HG03457 (cell line): Measurements from ENCODE around the gene GLOD5.
A peak's percentile ranks its signal among the peaks of the same experiment; 100 is the strongest.

Experiments used
- ATAC-seq: cut with Tn5 transposase; IDR thresholded peaks from one replicate; pipeline ENCODE4 v1.9.1; 2021; ENCODE audit warnings: moderate number of reproducible peaks; ENCODE audit not compliant: unreplicated experiment

GLOD5 gene

DNA sequence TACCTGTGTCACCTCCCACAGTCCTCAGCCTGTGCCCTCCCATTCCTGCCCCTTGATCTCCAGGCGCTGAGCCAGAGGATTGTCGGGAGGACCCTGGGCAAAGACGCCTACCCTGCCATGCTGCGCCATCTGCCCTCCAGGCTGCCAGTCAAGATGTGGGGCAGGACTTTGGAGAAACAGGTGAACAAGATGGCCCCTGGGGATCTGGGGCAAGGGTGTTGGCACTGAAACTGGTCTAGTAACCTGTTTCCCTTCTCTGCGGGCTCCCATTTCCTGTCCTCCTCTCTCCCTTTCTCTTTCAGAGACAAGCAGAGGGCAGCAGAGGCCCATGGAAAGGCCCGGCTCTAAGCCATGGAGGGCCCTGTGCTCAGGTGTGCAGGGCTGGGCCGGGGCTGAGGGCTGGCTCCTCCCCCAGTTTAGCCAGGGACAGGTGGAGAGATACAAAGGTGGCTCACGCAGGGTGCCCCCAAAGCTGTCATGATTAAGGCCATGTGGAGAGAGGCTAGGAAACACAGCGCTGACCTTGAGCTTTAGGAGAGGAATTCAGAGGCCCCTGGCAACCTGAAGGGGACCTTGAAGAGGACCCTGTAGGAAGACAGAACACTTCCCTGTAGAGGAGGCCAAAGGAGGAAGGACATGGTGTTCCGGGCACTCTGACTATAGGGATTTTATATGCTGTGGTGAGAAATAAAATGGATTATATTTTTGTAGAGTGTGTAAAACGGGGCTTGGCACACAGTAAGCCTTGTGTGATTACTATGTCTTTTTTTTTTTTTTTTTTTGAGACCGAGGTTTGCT is at the start of gene GLOD5:
TSS of gene GLOD5 (plus strand) at position 74 of the 798 bp plus-strand sequence. CDS start at position 118, 44 bp downstream.
- no peak for ATAC-seq

DNA sequence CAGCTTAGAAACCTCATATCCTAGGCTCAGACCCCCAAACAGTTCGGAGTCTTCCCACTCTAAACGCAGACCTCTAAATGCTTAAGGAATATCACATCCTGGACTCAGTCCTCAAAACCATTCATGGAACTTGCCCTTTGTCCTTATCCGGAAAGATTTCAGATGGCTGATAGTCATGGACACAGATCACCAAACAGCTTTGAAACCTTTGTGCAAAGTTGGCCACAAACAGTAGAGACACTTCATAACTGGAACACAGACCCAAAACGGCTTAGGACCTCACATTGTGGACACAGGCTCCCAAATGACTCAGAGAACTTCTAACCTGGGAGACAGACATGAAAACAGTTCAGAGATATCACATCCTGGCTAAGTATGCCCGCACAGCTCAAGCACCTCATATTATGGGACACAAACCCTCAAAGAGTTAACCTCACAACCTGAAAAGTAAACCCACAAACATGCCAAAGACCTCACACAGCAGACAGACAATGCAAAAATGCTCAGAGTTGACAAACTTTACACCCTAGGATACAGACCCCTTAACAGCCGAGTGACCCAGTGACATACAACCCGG is 49.5 kb upstream of the GLOD5 start:
- no peak for ATAC-seq

DNA sequence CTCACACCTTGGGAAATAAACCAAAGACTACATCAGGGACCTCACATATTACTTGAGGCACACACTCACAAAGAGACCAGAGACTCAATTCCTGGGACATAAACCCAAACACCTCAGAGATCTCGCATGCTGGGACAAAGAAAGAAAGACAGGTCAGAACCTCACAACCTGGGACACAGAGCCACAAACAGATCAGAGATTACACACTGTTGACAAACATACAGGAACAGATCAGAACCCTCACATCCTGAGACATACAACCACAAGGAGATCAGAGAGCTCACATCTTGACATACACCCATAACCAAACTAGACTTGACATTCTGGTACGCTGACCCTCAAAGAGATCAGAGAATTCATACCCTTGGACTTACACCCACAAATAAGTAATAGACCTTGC is 47.7 kb upstream of the GLOD5 start:
- no peak for ATAC-seq

DNA sequence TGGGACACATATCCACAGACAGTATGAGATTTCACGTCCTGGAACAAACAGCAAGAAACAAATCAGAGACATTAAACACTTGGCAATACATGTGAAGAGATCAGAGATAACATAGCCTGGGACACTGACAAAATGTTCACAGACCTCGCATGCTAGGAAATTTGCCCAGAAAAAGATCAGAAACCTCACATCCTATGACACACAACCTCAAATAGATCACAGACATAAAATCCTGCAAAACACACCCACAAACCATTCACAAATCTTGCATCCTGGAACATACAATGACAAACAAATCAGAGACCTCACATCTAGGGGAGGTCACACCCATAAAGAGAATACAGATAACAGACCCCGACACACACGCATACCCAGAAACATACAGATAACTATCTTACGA is 47.0 kb upstream of the GLOD5 start:
- no peak for ATAC-seq

DNA sequence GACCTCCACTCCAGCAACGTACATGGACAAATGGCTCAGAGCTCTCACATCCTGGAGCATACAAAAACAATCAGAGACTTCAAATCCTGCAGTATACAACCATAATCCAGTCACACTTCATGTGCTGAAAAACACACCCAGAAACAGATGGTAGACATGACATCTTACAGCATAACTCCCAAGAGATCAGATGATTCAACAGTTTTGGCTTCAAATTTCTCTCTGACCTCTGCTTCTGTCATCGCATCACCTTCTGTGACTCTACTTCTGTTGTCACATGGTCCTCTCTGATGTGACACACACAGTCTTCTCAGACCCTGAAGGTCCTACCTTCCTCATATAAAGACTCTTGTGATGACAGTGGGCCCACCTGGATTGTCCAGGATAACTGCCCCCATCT is 46.5 kb upstream of the GLOD5 start:
- ATAC-seq, result no peak

DNA sequence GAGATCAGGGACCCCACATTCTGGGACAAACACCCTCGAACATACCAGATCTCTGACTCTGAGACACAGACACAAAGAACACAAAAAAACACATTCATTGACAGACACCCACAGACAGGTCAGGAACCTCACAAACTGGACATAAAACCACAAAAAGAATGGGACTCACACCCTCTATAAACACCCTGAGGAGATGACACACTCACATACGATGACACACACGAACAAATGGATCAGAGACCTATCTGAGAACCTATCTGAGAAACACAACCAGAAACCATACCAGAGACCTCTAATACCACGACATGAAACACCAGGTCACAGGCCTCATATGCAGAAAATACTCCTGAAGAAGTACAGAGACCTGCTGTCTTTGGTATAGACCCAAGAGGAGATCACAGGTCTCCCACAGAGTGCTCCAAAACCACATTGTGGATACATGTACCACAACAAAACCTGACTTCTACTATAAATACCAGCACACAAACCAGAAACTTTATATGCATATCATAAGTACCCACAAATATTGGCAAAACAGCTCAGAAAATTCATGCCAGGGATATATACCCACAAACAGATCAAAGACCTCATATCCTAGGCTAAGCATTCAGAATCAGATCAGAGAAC is 45.6 kb upstream of the GLOD5 start:
- ATAC-seq, result no peak

DNA sequence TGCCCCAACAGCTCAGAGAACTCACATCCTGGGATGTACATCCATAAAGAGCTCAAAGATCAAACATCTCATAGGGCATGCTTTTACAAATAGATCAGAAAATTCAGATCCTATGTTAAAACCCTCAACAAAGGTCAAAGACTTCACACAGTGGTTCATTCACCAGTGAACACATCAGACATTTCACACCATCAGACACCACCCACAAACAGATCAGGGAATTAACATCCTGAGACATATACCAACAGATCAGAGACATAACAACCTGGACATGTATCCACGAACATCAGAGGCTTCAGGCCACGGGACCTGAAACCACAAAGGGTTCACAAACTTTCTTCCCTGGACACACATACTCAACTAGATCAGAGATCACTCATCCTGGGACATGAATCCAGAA is 41.6 kb upstream of the GLOD5 start:
- no peak for ATAC-seq

DNA sequence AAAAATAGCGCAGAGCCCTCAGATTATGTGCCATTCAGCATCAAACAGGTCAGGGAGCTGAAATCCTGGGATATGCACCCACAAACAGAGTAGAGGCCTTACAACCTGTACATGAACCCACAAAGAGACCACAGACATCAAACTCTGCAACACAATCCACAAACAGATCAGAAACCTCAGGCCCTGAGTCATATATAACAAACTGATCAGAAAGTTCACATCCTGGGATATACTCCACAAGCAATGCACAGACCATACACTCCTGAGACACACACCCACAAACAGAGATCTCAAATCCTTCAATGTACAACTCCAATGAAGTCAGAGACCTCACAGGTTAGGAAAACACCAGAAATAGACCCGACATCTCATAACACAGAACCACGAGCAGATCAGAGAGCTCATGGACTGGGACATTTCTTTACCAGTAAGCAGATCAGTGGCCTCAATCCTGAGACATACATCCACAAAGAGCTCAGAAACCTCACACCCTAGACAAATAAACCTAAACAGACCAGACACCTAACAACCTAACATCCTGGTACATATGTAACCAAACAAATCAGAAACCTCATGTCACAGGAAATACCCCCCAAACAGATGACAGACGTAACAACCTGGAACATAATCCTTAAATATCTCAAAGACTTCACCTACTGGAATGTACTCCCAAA is 40.8 kb upstream of the GLOD5 start:
- ATAC-seq, result no peak

DNA sequence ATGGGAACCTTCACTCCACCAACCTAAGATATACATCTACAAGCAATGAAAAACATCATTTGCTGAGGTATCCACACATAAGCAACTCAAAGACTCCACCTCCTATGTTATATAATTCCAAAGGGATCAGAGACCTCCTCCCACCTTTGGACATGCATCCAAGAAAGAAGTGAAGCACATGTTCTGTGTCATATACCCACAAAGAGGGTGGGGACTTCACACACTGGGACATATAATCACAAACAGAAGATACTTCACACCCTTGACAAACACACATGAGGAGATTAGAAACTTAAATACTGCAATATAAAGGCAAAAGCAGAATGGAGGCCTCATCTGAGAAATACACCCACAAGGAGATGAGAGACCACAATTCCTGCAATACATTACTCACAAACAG is 39.6 kb upstream of the GLOD5 start:
- no peak for ATAC-seq

DNA sequence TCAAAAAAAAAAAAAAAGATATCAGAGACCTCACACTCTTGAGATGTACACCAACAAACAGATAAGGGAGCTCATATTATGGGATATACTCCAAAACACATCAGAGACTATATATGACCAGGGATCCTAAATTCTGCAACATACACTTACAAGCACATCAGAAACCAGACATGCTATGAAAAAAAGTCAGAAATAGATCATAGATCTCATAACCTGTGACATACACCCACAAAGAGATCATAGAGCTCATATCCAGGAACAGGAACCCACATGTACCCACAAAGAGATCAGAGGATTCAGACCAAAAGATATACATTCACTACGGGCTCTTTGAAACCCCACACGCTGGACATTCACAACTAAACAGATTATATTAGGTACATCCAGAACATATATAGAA is 35.0 kb upstream of the GLOD5 start:
- no peak for ATAC-seq

DNA sequence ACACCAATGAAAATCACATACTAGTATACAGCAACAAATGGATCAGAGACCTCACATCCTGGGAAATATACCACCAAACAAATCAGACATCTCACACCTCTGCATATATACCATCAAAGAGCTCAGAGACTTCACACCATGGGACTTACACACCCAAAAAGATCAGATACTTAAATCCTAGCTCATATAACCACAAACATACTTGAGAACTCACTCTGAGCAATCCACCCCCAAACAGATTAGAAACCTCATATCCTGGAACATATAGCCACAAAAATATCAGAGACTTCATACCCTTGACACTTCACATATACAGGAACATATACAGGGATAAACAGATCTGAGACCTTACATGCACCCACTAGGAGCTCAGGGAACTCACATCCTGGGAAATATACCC is 32.9 kb upstream of the GLOD5 start:
- ATAC-seq, result no peak

DNA sequence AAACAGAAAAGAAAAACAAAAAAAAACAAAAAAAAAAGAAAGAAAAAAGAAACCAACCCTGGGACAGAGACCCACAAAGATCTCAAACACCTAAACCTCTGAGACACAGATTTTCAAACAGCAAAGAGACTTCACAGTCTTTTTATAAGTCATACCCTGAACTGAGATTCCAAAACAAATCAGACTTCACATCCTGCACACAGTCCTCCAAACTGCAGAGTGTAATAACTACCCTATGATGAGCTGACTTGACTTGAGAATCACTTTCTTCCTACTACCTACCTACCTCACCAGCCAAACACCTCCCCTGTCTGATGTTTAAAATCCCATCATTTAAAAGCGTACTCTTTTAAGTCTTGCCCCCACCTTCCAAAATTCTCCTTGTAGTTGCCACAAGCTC is 25.2 kb upstream of the GLOD5 start:
- no peak for ATAC-seq

DNA sequence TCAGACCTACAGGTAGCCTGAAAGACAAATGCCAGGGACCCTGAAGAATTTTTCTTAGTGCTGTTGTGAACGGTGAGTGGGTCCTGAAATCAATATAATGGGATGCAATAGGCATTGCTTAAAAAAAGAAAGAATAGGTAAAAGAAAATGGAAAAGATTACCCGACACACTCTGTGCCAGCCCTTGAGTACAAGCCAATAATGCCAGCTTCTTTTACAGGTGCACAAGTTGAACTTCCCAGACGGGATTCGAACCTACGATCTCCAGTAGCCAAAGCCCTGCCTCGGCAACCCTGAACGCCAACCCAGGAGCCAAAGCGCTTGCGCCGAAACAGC is 24.7 kb upstream of the GLOD5 start:
- ATAC-seq, result no peak

DNA sequence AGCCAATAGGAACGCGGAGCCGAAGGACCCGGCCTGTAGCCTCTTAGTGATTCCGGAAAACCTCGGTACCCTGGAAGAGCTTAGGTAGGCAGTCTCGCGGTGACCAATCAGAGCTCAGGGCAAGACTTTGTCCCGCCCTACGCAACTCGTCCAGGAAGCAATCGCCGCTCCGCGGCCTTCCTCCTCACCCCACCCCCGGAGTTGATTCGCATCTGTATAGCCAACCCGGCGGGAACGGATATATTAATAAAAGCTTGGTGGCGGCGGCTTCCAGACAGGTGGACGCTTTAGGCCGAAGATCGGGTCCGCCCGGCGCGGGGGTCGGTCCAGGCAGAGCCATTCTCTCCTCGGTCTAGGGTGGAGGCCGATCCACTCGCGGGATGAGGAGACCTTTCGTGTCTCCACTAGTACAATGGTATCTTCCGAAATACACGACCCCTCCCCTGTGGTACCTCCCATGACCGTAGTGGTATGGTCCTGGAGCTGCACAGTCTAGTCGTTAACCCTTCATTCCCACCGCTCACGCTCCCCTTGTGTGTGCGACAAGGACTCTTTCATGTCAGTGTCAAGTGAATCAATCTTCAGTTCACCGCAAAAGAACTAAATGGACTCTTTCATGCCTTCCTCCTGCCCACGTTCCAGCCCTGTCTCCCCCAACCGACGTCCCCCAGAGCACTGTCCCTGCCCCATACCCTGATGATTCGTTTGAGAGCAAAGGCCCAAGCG is 24.2 kb upstream of the GLOD5 start:
- ATAC-seq, result peak; percentile 93

DNA sequence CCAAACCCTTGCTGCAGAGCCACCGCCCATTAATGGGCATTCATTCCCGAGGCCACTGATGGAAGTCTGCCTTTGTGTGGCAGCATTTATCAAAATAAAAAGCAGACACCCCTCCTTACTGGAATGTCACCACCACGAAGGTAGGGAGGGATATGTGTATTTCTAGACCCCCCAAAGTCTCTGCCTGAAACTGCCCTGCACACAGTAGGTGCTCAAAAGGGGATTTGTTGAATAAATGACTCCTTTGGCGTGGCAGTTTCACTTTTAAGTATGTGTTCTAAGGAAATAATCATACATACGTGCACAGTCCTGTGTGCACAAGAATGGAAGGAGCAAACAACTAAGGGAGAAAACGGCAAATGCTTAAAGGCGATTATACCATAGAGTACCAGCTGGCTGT is 23.6 kb upstream of the GLOD5 start:
- ATAC-seq, result no peak

DNA sequence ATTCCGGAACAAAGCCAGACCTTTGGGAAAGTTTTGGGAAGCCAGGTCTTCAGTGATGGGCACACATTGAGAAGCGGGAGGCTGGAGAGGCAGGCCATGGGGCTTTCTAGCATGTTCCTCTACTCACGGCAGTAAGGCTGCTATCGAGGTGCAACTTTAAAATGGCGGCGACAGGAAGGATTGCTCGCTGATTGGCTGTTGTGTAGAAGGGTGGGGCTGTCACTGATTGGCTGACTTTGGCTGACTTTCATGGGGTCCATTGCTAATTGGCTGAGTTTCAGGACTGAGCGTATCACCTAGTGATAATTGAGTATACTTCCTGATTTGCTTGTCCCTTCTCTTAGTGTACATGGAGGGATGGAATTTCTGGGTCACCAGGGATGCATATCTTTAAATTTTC is 19.7 kb upstream of the GLOD5 start:
- no peak for ATAC-seq

DNA sequence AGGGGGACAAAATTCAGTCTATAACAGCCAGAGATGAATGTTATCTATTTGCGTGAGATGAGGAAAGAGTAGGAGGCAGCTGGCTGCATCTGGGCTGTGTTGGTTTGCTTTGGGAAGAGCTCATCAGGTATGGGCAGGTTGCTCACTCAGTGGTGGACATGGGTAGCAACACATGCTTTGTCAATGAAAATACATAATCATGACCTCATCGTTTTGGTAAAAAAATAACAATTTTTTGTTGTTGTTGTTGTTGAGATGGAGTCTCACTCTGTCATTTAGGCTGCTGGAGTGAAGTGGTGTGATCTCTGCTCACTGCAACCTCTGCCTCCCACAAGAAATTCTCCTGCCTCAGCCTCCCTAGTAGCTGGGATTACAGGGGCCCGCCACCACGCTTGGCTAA is 16.3 kb upstream of the GLOD5 start:
- no peak for ATAC-seq

DNA sequence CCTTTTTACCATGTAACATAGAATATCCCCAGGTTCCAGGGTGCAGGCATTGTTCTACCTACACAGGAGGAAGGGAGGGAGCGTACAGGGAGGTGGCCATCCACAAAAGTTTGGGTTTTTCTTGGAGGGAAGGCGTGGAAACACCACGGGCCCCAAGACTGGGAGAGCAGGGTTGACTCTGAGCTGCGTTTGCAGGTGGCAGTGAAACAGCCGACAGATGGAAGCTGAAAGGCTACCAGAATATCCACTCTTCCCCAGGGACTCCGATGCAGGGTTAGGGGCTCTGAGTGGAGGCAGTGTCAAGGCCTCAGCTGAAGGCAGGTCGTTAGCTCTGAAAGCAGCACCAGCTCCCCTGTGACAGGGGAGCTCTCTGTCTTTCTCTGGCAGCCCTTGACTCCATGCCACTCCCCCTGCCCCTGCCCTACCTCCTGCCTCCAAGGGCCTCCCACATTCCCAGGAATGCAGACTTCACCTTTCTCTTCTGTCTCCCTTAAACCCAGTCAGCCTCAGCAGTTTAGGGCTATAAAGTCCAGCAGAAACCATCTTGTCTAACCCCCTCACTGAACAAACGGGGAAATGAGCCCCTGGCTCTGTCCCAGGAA is 14.0 kb upstream of the GLOD5 start:
- no peak for ATAC-seq

DNA sequence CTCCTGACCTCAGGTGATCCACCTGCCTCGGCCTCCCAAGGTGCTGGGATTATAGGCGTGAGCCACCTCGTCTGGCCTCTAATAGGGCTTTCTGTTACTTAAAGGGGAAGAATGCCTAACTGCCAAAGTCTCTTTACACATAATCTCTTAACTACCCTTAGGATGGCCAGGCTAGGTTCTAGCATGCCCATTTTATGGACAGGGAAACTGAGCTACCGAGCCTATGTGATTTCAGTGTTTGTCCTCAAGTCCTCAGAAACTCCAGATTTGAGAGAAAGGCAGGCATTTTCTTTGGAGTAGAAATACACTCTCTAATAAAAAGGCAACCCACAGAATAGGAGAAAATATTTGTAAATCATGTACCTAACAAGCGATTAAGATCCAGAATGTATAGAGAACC is 12.4 kb upstream of the GLOD5 start:
- ATAC-seq, result no peak

DNA sequence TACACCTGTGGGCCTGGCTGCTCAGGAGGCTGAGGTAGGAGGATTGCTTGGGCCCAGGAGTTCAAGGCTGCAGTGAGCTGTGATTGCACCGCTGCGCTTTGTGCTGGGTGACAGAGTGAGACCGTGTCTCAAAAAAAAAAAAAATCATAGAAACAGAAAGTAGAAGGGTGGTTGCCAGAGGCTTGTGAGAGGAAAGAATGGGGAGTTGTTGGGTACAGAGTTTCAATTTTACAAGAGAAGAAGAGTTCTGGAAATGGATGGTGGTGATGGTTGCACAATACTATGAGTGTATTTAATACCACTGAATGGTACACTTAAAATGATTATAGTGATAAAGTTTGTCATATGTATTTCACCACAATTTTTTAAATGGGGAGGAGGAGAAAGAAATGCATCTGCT is 10.2 kb upstream of the GLOD5 start:
- no peak for ATAC-seq

DNA sequence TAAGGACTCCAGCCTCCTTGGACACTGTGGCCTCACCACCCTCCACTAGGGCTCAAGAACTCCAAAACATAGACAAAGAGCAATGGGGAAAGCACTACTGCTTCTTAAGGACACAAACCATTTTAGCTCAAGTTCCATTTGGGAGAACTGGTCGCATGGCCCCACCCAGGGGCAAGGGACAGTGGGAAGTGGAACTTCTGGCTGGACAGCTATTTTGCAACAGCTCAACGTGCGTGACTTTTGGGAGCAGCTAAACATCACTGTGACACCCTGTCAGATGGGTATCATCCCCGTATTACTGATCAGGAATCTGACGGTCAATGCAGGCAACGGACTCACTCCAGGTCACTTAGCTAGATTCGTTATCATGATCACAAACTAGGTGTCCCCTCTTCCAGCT is 9.0 kb upstream of the GLOD5 start:
- no peak for ATAC-seq
